Measurements from ENCODE around the gene RBM23.

RBM23 gene

GRCh38 chr14:22886500-22887259 is 32.3 kb downstream of the RBM23 start (continued):
- peak; percentile 80 for TF ChIP-seq ZNF600 (tag by site-specific recombination; IDR thresholded peaks at IDR 0.05)
- TF ChIP-seq ZNF843 (tag by site-specific recombination; IDR thresholded peaks at IDR 0.05): no peak
- no peak for TF ChIP-seq ZNF223 (tag by site-specific recombination; IDR thresholded peaks at IDR 0.05)
- TF ChIP-seq ZNF366 (tag by site-specific recombination; conservative IDR thresholded peaks at IDR 0.05): no peak
- TF ChIP-seq ZNF510 (tag by site-specific recombination; IDR thresholded peaks at IDR 0.05; ENCODE audit: insufficient replicate concordance): no peak
- TF ChIP-seq KLF9 (tag by site-specific recombination; IDR thresholded peaks at IDR 0.05; ENCODE audit: low read depth): peak; percentile 63
- TF ChIP-seq WT1 (tag by site-specific recombination; IDR thresholded peaks at IDR 0.05): no peak
- TF ChIP-seq ZNF248 (tag by site-specific recombination; IDR thresholded peaks at IDR 0.05): no peak
- no peak for TF ChIP-seq ZNF184 (tag by site-specific recombination; IDR thresholded peaks at IDR 0.05)
- no peak for TF ChIP-seq ZNF202 (tag by site-specific recombination; IDR thresholded peaks at IDR 0.05; ENCODE audit: borderline replicate concordance)
- no peak for TF ChIP-seq ZNF211 (tag by site-specific recombination; IDR thresholded peaks at IDR 0.05; ENCODE audit: low read depth)
- TF ChIP-seq ZBTB17 (tag by site-specific recombination; IDR thresholded peaks at IDR 0.05): peak; percentile 61
- no peak for TF ChIP-seq ZNF354C (tag by site-specific recombination; IDR thresholded peaks at IDR 0.05; ENCODE audit: borderline replicate concordance, low read depth)
- peak; percentile 86 for TF ChIP-seq PATZ1 (tag by site-specific recombination; IDR thresholded peaks at IDR 0.05)
- TF ChIP-seq ZNF23 (tag by site-specific recombination; IDR thresholded peaks at IDR 0.05; ENCODE audit: borderline replicate concordance): no peak
- TF ChIP-seq ZNF350 (tag by site-specific recombination; IDR thresholded peaks at IDR 0.05): no peak
- TF ChIP-seq HOXA7 (CRISPR knock-in tag; IDR thresholded peaks at IDR 0.05; ENCODE audit: borderline replicate concordance): no peak
- TF ChIP-seq ZNF423 (tag by site-specific recombination; IDR thresholded peaks at IDR 0.05): no peak
- TF ChIP-seq ZNF112 (tag by site-specific recombination; IDR thresholded peaks at IDR 0.05): no peak
- TF ChIP-seq ZNF654 (tag by site-specific recombination; IDR thresholded peaks at IDR 0.05; ENCODE audit: low read depth): no peak
- no peak for TF ChIP-seq AEBP2 (tag by site-specific recombination; IDR thresholded peaks at IDR 0.05; ENCODE audit: borderline replicate concordance)
- TF ChIP-seq ZNF324 (tag by site-specific recombination; IDR thresholded peaks at IDR 0.05): no peak
- TF ChIP-seq ZNF26 (tag by site-specific recombination; IDR thresholded peaks at IDR 0.05): no peak
- TF ChIP-seq REPIN1 (tag by site-specific recombination; IDR thresholded peaks at IDR 0.05; ENCODE audit: low read depth): no peak
- 0 out of 2 replicates have a peak, but pooled peaks have one; percentile 16 for TF ChIP-seq YY2 (tag by site-specific recombination; IDR thresholded peaks at IDR 0.05)
- TF ChIP-seq IKZF3 (tag by site-specific recombination; IDR thresholded peaks at IDR 0.05): no peak
- no peak for TF ChIP-seq ZNF791 (tag by site-specific recombination; IDR thresholded peaks at IDR 0.05)
- no peak for TF ChIP-seq ZNF670 (tag by site-specific recombination; IDR thresholded peaks at IDR 0.05; ENCODE audit: low read depth)
- TF ChIP-seq ZNF133 (tag by site-specific recombination; IDR thresholded peaks at IDR 0.05): no peak
- no peak for TF ChIP-seq ZBTB10 (tag by site-specific recombination; IDR thresholded peaks at IDR 0.05)
- TF ChIP-seq ZNF132 (tag by site-specific recombination; IDR thresholded peaks at IDR 0.05; ENCODE audit: borderline replicate concordance): no peak
- TF ChIP-seq ZNF239 (tag by site-specific recombination; IDR thresholded peaks at IDR 0.05): no peak
- no peak for TF ChIP-seq ZNF639 (tag by site-specific recombination; IDR thresholded peaks at IDR 0.05)
